Panc1 (cell line): ENCODE data around the gene SHROOM3. TPM values are rescaled to one million over a fixed set of nuclear protein-coding genes. Genes with fewer than 3 reads are reported as not detected.

Source experiments
- ATAC-seq: fragments of 200-7000 bp; cut with Tn5 transposase; 2 replicates; pipeline ENCODE4 v1.9.1; 2020; ENCODE audit warnings: mild to moderate bottlenecking, moderate library complexity
- BruUV-seq: library from RNA; stranded (reverse); fragments of 400-500 nt; replicated peaks from 2 replicates; lab custom pipeline; 2021; lab: Mats Ljungman, UMichigan
- CTCF ChIA-PET: fragments of 300-600 bp; sonication (Branson Sonifier 250); formaldehyde crosslinking; loops from one replicate; lab custom pipeline; 2022; ENCODE audit warnings: antibody characterized with exemption; lab: Charles Lee
- POLR2A ChIA-PET: fragments of 300-600 bp; sonication (Branson Sonifier 250); formaldehyde crosslinking; loops from one replicate; lab custom pipeline; 2022; ENCODE audit warnings: antibody characterized with exemption; lab: Charles Lee
- DNase-seq: peaks from one replicate; pipeline ENCODE4 v3.0.0-alpha.2; 2010; ENCODE audit warnings: low read depth, low spot score
- H3K27ac ChIP-seq: 2 replicates; pipeline ENCODE4 v1.5.1; 2011; ENCODE audit warnings: mild to moderate bottlenecking, low read length, inconsistent platforms
- H3K27me3 ChIP-seq: fragments of 200-500 bp; sonication (Bioruptor generic); 2 replicates; pipeline ENCODE4 v1.6.0; 2014; ENCODE audit warnings: low read length, inconsistent platforms; ENCODE audit not compliant: control insufficient read depth, insufficient read depth
- H3K36me3 ChIP-seq: fragments of 200-500 bp; sonication (Bioruptor generic); 2 replicates; pipeline ENCODE4 v1.5.1; 2014; ENCODE audit warnings: inconsistent platforms, mild to moderate bottlenecking, low read length, moderate library complexity; ENCODE audit not compliant: control insufficient read depth, insufficient read depth
- H3K4me1 ChIP-seq: 2 replicates; pipeline ENCODE4 v1.5.1; 2011; ENCODE audit warnings: inconsistent platforms, mild to moderate bottlenecking, low read length, moderate library complexity; ENCODE audit not compliant: control insufficient read depth, insufficient read depth
- H3K4me3 ChIP-seq, 2 experiments: 2 replicates each; pipeline ENCODE4 v1.5.1; 2011 to 2012; ENCODE audit warnings: low read depth in 2 of 2, low read length in 2 of 2, mild to moderate bottlenecking in 2 of 2, inconsistent platforms in 1 of 2, moderate library complexity in 1 of 2
- H3K9me3 ChIP-seq: fragments of 200-500 bp; sonication (Bioruptor generic); 2 replicates; pipeline ENCODE4 v1.5.1; 2014; ENCODE audit warnings: low read depth, mild to moderate bottlenecking, inconsistent platforms, low read length, moderate library complexity; ENCODE audit not compliant: control insufficient read depth, insufficient read depth
- CTCF ChIP-seq: fragments of 450-650 bp; IDR thresholded peaks from 2 replicates; pipeline ENCODE4 v1.5.1; 2017; ENCODE audit warnings: mild to moderate bottlenecking
- POLR2AphosphoS5 ChIP-seq: IDR thresholded peaks from 2 replicates; pipeline ENCODE4 v1.6.1; 2012; ENCODE audit warnings: mild to moderate bottlenecking, low read depth, low read length, moderate library complexity
- REST ChIP-seq, 2 experiments: IDR thresholded peaks; 2 replicates each; pipeline ENCODE4 v1.6.1; 2011 to 2012; ENCODE audit warnings: low read depth in 2 of 2, control low read depth in 1 of 2, low read length in 1 of 2, mild to moderate bottlenecking in 1 of 2, moderate library complexity in 1 of 2; ENCODE audit not compliant: insufficient read depth in 1 of 2
- SIN3A ChIP-seq: IDR thresholded peaks from 2 replicates; pipeline ENCODE4 v1.6.1; 2012; ENCODE audit warnings: low read depth, mild to moderate bottlenecking, low read length, moderate library complexity, borderline replicate concordance; ENCODE audit not compliant: insufficient read depth
- TCF7L2 ChIP-seq: IDR thresholded peaks from 2 replicates; pipeline ENCODE4 v1.6.1; 2011; ENCODE audit warnings: mild to moderate bottlenecking, low read depth, low read length, inconsistent platforms
- in situ Hi-C: cut with HindIII; loops from 2 replicates; pipeline ENCODE4 v1.10.0; 2016; ENCODE audit warnings: low sequenced_read_pairs, low pct_unique_long_range_greater_than_20kb
- intact Hi-C: fragments of 100-400 bp; cut with micrococcal nuclease; formaldehyde crosslinking; loops from one replicate; pipeline ENCODE4 v1.10.0; 2022; ENCODE audit not compliant: unreplicated experiment
- total RNA-seq: library from RNA; stranded (reverse); gene quantifications from one replicate; pipeline ENCODE4 v1.2.1, GENCODE V29; 2021; ENCODE audit not compliant: unreplicated experiment

Gene SHROOM3
- total RNA-seq, 1 experiment from 2014 or later, result 7.2 TPM

- H3K9me3 ChIP-seq, result no peaks in the 10 kb centered on the region
- intact Hi-C loops, result no loop called here
- ChIA-PET POLR2A (no interaction called here), CTCF (no interaction called here)
- H3K4me3 ChIP-seq, result no peak overlapping the region
- no peaks in the 10 kb centered on the region; the same call in 1 of the 2 replicates for H3K36me3 ChIP-seq
- no peak overlapping the region for H3K27ac ChIP-seq
- DNase-seq, result no peak
- TF ChIP-seq REST (IDR thresholded peaks at IDR 0.05; ENCODE audit: insufficient read depth in 1 of 2, low read depth in 2 of 2, low read length in 1 of 2) (no peak), TCF7L2 (no peak), POLR2AphosphoS5 (no peak), SIN3A (no peak), CTCF (no peak)
- no TSS peak for BruUV-seq
- peaks cover 2% of the 10 kb centered on the region for H3K27me3 ChIP-seq
- peaks cover 2% of the 10 kb centered on the region for H3K4me1 ChIP-seq
- no peak for ATAC-seq
- in situ Hi-C loops, result no loop called here
Observed at GRCh38 chr4:76687746-76688448, 252.9 kb downstream of the SHROOM3 start.

GRCh38 chr4:76688619-76689144 lies 253.7 kb downstream of the SHROOM3 start:
- H3K27ac ChIP-seq, result no peak overlapping the region
- H3K27me3 ChIP-seq, result peaks cover 2% of the 10 kb centered on the region
- intact Hi-C loops, result no loop called here
- DNase-seq (no peak), ATAC-seq (no peak)
- in situ Hi-C loops, result no loop called here
- H3K4me3 ChIP-seq, result peak overlapping the region; percentile 39 to 42
- H3K4me1 ChIP-seq, result peaks cover 2% of the 10 kb centered on the region
- ChIA-PET CTCF (no interaction called here), POLR2A (no interaction called here)
- BruUV-seq, result no TSS peak
- no peaks in the 10 kb centered on the region for H3K9me3 ChIP-seq
- TF ChIP-seq POLR2AphosphoS5 (no peak), SIN3A (no peak), REST (IDR thresholded peaks at IDR 0.05; ENCODE audit: insufficient read depth in 1 of 2, low read depth in 2 of 2, low read length in 1 of 2) (no peak), TCF7L2 (no peak), CTCF (no peak)
- H3K36me3 ChIP-seq, result no peaks in the 10 kb centered on the region; the same call in 1 of the 2 replicates
